Measurements from ENCODE around the gene MINDY4. TPM values are rescaled to one million over a fixed set of nuclear protein-coding genes. Genes with fewer than 3 reads are reported as not detected.

The MINDY4 gene
- total and polyA plus RNA-seq, 2 donors (not counting 1 experiment from before 2014, with no cell fraction given): 0.12 to 1.1 TPM

DNA sequence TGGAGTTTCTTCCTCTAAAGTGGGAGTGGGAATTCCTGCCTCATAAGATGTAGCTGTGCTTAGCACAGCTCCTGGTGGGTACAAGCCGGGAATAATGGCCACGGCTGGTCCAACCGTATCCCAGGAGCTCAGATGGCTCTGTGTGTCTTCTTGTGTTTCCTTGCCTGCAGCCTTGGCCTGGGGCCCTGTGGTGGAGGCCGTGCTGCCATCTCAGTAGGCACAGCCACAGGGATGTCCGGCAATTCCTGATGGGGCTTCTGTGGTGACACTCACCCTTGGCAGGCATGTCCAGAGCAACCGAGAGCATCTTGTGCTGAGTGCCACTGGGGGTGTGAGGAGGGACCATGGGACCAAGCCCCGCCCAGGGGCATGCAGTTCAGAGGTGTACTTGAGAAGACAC lies 90.4 kb downstream of the MINDY4 start:
- Histone ChIP-seq H3K27ac (ENCODE audit: low read length in 2 of 2) (no peak overlapping the region), H3K79me2 (ENCODE audit: control insufficient read depth, insufficient read depth, low read length) (no peaks in the 10 kb centered on the region), H2AFZ (ENCODE audit: insufficient read depth, low read depth, low read length, poor library complexity, severe bottlenecking) (no peak overlapping the region), H3K4me2 (replicated peaks; ENCODE audit: low read depth, low read length, poor library complexity, severe bottlenecking) (no peak overlapping the region), H3K9me3 (ENCODE audit: control extremely low read depth in 1 of 3, control insufficient read depth in 2 of 3, insufficient read depth in 1 of 3, low read length in 2 of 3) (no peaks in the 10 kb centered on the region), H3K36me3 (replicated peaks in 1 of 2; ENCODE audit: control extremely low read depth in 1 of 2, control insufficient read depth in 1 of 2, extremely low read depth in 1 of 2, insufficient read depth in 2 of 2, low read length in 1 of 2) (no peaks in the 10 kb centered on the region), H4K20me1 (ENCODE audit: control insufficient read depth, insufficient read depth, low read length, poor library complexity, severe bottlenecking) (no peaks in the 10 kb centered on the region), H3K4me3 (ENCODE audit: control extremely low read depth in 1 of 5, extremely low read depth in 1 of 5, insufficient read depth in 1 of 5, low read depth in 2 of 5, low read length in 4 of 5) (no peak overlapping the region), H3K9ac (ENCODE audit: low read length) (no peak overlapping the region), H3K4me1 (ENCODE audit: control insufficient read depth in 2 of 2, insufficient read depth in 2 of 2, low read length in 2 of 2) (no peaks in the 10 kb centered on the region), H3K27me3 (replicated peaks in 1 of 4; ENCODE audit: control extremely low read depth in 1 of 4, control insufficient read depth in 3 of 4, insufficient read depth in 4 of 4, low read length in 3 of 4) (no peaks in the 10 kb centered on the region)
- 96% methylated on average over 7 of the region's 7 CpGs for WGBS (ENCODE audit: insufficient coverage)
- POLR2A ChIA-PET: no interaction called here
- Mint-ChIP-seq H3K27ac (no peak overlapping the region), H3K9me3 (ENCODE audit: insufficient read depth) (no peaks in the 10 kb centered on the region), H3K4me1 (no peaks in the 10 kb centered on the region), H3K27me3 (no peaks in the 10 kb centered on the region), H3K4me3 (no peak overlapping the region)
- TF ChIP-seq, protein P1, sequence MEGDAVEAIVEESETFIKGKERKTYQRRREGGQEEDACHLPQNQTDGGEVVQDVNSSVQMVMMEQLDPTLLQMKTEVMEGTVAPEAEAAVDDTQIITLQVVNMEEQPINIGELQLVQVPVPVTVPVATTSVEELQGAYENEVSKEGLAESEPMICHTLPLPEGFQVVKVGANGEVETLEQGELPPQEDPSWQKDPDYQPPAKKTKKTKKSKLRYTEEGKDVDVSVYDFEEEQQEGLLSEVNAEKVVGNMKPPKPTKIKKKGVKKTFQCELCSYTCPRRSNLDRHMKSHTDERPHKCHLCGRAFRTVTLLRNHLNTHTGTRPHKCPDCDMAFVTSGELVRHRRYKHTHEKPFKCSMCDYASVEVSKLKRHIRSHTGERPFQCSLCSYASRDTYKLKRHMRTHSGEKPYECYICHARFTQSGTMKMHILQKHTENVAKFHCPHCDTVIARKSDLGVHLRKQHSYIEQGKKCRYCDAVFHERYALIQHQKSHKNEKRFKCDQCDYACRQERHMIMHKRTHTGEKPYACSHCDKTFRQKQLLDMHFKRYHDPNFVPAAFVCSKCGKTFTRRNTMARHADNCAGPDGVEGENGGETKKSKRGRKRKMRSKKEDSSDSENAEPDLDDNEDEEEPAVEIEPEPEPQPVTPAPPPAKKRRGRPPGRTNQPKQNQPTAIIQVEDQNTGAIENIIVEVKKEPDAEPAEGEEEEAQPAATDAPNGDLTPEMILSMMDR (IDR thresholded peaks at IDR 0.05): no peak
- no peak for TF ChIP-seq EZH2 (IDR thresholded peaks at IDR 0.05; ENCODE audit: borderline replicate concordance, insufficient read depth, low read depth, low read length, poor library complexity, severe bottlenecking)
- no peak for DNase-seq
- intact Hi-C loops (cut with micrococcal nuclease): no loop called here
- no peak for ATAC-seq (ENCODE audit: low read depth)
- CTCF ChIA-PET: no interaction called here

- no peaks in the 10 kb centered on the region for H3K36me3 ChIP-seq (replicated peaks in 1 of 2; ENCODE audit: control extremely low read depth in 1 of 2, control insufficient read depth in 1 of 2, extremely low read depth in 1 of 2, insufficient read depth in 2 of 2, low read length in 1 of 2)
- H3K79me2 ChIP-seq (ENCODE audit: control insufficient read depth, insufficient read depth, low read length): no peaks in the 10 kb centered on the region
- ChIA-PET CTCF (interaction anchor here (1.0 kb wide), 1 partner anchor 76 kb away, joined by 3 read pairs; no protein-coding TSS in a partner anchor), POLR2A (no interaction called here)
- no peaks in the 10 kb centered on the region for H3K9me3 Mint-ChIP-seq (ENCODE audit: insufficient read depth)
- H3K4me3 ChIP-seq (ENCODE audit: control extremely low read depth in 1 of 5, extremely low read depth in 1 of 5, insufficient read depth in 1 of 5, low read depth in 2 of 5, low read length in 4 of 5): no peak overlapping the region
- H3K27ac ChIP-seq (ENCODE audit: low read length in 2 of 2): no peak overlapping the region
- no peaks in the 10 kb centered on the region for H3K4me1 Mint-ChIP-seq
- DNase-seq: no peak
- H3K9me3 ChIP-seq (ENCODE audit: control extremely low read depth in 1 of 3, control insufficient read depth in 2 of 3, insufficient read depth in 1 of 3, low read length in 2 of 3): no peaks in the 10 kb centered on the region
- TF ChIP-seq, protein P1 (IDR thresholded peaks at IDR 0.05): no peak
- TF ChIP-seq EZH2 (IDR thresholded peaks at IDR 0.05; ENCODE audit: borderline replicate concordance, insufficient read depth, low read depth, low read length, poor library complexity, severe bottlenecking): no peak
- H3K27me3 ChIP-seq (replicated peaks in 1 of 4; ENCODE audit: control extremely low read depth in 1 of 4, control insufficient read depth in 3 of 4, insufficient read depth in 4 of 4, low read length in 3 of 4): no peaks in the 10 kb centered on the region
- H3K4me2 ChIP-seq (replicated peaks; ENCODE audit: low read depth, low read length, poor library complexity, severe bottlenecking): no peak overlapping the region
- H4K20me1 ChIP-seq (ENCODE audit: control insufficient read depth, insufficient read depth, low read length, poor library complexity, severe bottlenecking): no peaks in the 10 kb centered on the region
- ATAC-seq (ENCODE audit: low read depth): no peak
- intact Hi-C loops (cut with micrococcal nuclease): no loop called here
- no peaks in the 10 kb centered on the region for H3K27me3 Mint-ChIP-seq
- no peak overlapping the region for H3K27ac Mint-ChIP-seq
- H3K9ac ChIP-seq (ENCODE audit: low read length): no peak overlapping the region
- 90% methylated on average over 8 of the region's 9 CpGs for WGBS (ENCODE audit: insufficient coverage)
- no peaks in the 10 kb centered on the region for H3K4me1 ChIP-seq (ENCODE audit: control insufficient read depth in 2 of 2, insufficient read depth in 2 of 2, low read length in 2 of 2)
- no peak overlapping the region for H2AFZ ChIP-seq (ENCODE audit: insufficient read depth, low read depth, low read length, poor library complexity, severe bottlenecking)
- H3K4me3 Mint-ChIP-seq: no peak overlapping the region
These were observed 91.9 kb downstream of the MINDY4 start for GRCh38 chr7:30862995-30863705.
